Left renal pelvis (tissue), 4 donors: ENCODE measurements around the gene DNAJC1. TPM values are rescaled to one million over a fixed set of nuclear protein-coding genes. Genes with fewer than 3 reads are reported as not detected.
"Not testable (repeated sequence)": the region's sequence is repeated elsewhere in the genome, so short reads cannot be mapped to it uniquely, and the experiment has no call there.

Experiments used
- DNase-seq, 4 donors: peaks; one replicate each; pipeline ENCODE4 v3.0.0-alpha.2; 2013; ENCODE audit warnings: low read depth in 4 of 4, low spot score in 3 of 4
- polyA plus RNA-seq, 4 donors: library from polyadenylated mRNA; unstranded; fragments of 120-200 nt; gene quantifications; one replicate each; pipeline ENCODE4 v1.2.1, GENCODE V29; 2013; ENCODE audit not compliant: insufficient read length in 4 of 4

The DNAJC1 gene
- polyA plus RNA-seq, 4 donors = 23.6 to 31.7 (median 27.8) TPM

GRCh38 chr10:21742740-21743412 lies 260.7 kb downstream of the DNAJC1 start:
- no peak for DNase-seq

- DNase-seq = no peak
Observed at GRCh38 chr10:21740989-21741388, 262.5 kb downstream of the DNAJC1 start.

- no peak for DNase-seq
Observed at GRCh38 chr10:21737106-21737505, 266.4 kb downstream of the DNAJC1 start.

DNA sequence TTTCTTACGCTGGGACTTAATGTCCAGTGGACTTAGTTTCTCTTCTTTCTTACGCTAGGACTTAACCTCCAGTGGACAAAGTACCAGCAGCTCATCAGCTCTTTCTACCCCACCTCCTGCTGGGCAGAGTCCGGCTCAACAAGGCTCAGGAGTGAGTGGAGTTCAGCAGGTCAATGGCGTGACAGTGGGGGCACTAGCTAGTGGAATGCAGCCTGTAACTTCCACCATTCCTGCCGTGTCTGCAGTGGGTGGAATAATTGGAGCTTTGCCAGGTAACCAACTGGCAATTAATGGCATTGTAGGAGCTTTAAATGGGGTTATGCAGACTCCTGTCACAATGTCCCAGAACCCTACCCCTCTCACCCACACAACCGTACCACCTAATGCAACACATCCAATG lies 269.8 kb downstream of the DNAJC1 start:
- DNase-seq = no peak

- peak; percentile 64 to 72 (median 66) for DNase-seq
Observed at GRCh38 chr10:21732067-21732772, 271.3 kb downstream of the DNAJC1 start.

DNA sequence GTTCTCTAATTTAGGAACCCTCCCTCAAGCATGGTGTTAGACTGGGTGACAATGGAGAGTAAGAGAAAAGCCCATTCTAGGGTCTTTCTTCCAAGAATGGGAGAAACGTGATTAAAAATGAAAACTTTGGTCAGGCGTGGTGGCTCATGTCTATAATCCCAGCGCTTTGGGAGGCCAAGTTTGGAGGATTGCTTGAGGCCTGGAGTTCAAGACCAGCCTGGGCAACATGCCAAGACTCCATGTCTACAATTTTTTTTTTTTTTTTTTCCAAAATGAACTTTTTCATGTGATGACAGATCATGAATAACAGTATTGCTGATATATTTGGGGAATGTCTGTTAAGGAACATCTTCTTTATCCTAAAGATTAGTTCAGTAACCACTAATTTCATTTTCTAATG lies 274.9 kb downstream of the DNAJC1 start:
- DNase-seq = no peak

- DNase-seq = no peak
Observed at GRCh38 chr10:21727452-21728168, 275.9 kb downstream of the DNAJC1 start.

- no peak for DNase-seq
Observed at GRCh38 chr10:21726601-21727225, 276.8 kb downstream of the DNAJC1 start.

GRCh38 chr10:21724687-21725367 lies 278.7 kb downstream of the DNAJC1 start:
- DNase-seq = peak; percentile 92 to 97 (median 94)

DNA sequence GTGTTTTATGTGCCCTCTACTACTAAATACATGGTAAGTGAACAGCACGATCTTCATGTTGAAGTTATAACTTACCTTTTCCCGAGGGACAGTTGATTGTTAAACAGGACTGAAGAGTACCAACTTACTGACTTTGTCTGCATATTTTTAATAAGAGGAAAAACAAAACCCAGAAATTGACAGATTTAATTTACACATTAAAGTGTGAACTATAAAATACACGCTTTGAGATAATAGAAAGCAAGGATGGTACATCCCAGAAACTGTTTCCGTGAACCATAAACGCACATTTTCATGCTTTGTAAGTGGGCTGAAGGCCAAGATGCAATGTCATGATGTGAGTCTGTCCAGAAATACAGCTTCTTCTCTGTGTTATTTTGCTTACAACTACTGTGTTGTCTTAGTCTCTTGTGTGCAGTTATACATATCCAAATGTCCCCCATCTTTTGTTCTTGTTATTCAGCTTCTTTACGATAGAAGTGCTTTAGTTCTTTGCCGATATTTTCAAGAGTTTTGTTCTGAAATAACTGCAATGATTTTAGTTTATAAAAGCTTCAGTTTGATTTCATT lies 279.4 kb downstream of the DNAJC1 start:
- DNase-seq = no peak

- DNase-seq = no peak
Observed at GRCh38 chr10:21722209-21722608, 281.3 kb downstream of the DNAJC1 start.

DNA sequence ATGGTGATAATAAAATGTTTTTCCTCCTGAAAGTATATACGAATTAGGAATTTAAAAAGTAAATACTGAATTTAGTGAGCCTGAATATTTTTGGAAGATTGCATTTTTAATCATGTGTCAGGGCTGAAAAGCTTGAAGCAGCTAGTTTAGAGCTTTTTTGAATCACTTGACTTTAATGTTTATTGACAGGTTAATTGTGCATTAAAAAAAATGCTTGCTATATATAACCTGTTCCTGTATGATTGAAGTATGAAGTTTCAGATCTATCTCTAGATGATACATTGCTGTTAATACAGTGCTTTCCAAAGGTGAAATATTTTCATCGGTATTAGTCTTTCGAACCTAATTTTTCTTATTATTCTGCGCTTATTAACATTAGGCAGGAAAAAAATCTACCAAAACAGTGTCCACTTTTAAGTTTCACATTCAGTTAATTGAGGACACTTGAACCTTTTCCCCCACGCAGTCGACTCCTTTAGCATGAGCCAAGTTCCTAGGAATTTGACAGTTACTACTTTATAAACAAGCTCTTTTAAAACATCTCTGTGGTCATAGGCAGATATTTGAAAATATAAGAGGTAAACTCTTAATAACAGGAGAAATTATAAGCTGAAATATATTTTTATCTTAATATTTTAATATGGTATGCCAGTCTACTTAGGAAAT lies 282.4 kb downstream of the DNAJC1 start:
- DNase-seq = no peak

DNA sequence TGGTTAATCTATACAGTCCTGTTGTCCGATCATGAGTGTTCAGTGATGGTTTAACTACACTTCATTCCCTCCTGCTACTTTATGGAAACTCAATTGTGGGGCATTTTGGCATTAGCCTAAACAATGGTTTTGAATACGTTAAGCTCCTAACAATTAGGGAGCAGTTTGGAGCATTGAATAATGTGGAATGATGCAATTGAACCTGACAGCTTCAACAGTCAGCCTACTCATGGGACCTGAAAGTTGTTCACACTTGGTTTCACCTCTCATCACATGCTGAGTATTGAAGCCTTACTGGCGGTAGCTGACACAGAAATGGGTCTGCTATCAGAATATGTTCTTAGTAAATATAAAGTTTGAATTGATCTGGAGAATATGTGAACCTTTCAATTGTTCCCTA lies 283.4 kb downstream of the DNAJC1 start:
- no peak for DNase-seq

DNA sequence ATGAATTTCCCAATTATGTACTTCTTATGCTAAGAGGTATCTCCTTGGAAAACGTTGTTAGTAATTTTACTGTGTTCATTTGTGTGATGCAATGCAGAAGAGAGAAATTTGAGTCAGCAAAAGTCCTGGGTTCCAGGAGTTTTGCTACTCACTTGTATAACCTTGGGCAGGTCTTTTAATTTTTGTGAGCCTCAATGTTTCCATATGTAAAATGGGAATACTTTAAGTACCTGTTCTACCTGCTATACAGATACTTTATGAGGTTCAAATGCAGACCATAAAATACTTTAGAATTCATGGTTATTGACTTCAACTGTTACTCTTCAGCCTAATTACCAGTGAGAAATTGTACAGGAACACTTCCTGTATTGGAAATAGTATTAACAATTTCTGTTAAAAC lies 284.0 kb downstream of the DNAJC1 start:
- DNase-seq = no peak

GRCh38 chr10:21717437-21718054 lies 286.0 kb downstream of the DNAJC1 start:
- DNase-seq = not testable (repeated sequence)

- no peak for DNase-seq
Observed at GRCh38 chr10:21715531-21716195, 287.9 kb downstream of the DNAJC1 start.

DNA sequence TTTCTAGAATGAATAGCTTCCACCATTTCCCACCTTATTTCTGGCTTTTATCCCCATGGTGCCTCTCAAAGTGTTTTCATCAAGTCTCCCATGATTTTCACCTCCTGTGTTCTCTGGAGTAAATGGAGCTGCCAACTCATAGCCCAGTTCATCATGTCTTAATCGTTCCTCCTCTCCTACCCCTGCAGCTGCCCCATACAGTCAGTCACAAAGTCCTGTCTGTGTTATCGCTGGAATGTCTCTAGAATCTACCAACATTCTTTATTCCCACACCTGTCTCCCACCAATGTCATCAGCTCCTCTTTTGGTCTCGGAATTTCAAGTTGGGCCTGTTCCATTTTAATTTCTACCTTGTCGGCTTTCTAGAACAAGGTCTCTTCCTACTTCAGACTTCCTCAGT lies 290.6 kb downstream of the DNAJC1 start:
- no peak for DNase-seq

DNA sequence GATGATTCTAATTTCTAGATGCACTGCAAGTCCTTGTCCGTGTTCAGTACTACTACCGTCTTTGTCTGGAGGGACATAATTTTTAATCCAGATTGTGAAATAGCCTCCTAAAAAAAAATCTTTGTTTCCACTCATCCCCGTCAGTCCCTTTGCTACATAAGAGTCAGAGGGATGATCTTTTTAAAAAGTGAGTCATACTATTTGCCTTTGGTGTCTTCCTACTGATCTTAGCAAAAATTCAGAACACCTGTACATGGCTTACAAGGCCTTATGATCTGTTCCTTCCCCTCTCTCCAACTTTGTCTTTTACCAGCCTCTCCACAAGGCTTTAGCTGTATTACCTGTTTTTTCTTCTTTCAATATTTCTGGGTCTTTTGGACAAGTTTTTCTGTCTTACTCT lies 296.0 kb downstream of the DNAJC1 start:
- DNase-seq = no peak
